ENCODE data around the gene SPHK2.
A peak's percentile ranks its signal among the peaks of the same experiment; 100 is the strongest.

SPHK2 gene

DNA sequence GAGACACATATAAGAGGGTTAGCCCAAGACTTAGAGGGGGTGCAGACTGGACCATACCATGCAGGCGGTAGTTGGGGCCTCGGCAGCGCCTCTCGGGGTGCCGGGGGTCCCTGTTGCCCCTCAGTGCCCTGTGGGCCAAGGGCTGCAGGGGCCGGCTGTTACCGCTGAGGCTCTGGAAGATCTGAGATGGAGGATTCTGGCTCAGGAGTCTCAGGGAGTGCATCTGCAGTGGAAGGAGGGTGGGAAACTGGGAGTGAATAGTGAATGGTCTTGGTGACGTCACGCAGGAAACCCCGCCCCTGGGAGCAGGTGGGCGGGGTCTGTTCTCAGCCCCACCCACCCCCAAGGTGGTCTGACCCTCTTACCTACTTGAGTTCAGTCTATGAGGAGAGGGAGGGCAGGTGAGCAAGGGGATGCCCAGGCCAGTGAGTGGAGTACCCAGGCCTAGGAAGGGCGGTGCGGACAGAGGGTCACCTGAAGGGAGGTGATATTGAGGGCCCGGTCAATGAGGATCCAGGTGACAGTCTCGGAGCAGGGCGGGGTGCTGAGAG lies 19.6 kb downstream of the SPHK2 start (continued):
- TF ChIP-seq, protein P1, sequence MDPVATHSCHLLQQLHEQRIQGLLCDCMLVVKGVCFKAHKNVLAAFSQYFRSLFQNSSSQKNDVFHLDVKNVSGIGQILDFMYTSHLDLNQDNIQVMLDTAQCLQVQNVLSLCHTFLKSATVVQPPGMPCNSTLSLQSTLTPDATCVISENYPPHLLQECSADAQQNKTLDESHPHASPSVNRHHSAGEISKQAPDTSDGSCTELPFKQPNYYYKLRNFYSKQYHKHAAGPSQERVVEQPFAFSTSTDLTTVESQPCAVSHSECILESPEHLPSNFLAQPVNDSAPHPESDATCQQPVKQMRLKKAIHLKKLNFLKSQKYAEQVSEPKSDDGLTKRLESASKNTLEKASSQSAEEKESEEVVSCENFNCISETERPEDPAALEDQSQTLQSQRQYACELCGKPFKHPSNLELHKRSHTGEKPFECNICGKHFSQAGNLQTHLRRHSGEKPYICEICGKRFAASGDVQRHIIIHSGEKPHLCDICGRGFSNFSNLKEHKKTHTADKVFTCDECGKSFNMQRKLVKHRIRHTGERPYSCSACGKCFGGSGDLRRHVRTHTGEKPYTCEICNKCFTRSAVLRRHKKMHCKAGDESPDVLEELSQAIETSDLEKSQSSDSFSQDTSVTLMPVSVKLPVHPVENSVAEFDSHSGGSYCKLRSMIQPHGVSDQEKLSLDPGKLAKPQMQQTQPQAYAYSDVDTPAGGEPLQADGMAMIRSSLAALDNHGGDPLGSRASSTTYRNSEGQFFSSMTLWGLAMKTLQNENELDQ (tag by site-specific recombination; IDR thresholded peaks at IDR 0.05; ENCODE audit: low read depth) = no peak
- TF ChIP-seq, protein P2, sequence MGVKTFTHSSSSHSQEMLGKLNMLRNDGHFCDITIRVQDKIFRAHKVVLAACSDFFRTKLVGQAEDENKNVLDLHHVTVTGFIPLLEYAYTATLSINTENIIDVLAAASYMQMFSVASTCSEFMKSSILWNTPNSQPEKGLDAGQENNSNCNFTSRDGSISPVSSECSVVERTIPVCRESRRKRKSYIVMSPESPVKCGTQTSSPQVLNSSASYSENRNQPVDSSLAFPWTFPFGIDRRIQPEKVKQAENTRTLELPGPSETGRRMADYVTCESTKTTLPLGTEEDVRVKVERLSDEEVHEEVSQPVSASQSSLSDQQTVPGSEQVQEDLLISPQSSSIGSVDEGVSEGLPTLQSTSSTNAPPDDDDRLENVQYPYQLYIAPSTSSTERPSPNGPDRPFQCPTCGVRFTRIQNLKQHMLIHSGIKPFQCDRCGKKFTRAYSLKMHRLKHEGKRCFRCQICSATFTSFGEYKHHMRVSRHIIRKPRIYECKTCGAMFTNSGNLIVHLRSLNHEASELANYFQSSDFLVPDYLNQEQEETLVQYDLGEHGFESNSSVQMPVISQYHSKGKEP (tag by site-specific recombination; IDR thresholded peaks at IDR 0.05) = no peak
- TF ChIP-seq ZNF514 (tag by site-specific recombination; IDR thresholded peaks at IDR 0.05) (no peak), ZNF292 (tag by site-specific recombination; IDR thresholded peaks at IDR 0.05; ENCODE audit: borderline replicate concordance, low read depth) (no peak), ZNF366 (tag by site-specific recombination; conservative IDR thresholded peaks at IDR 0.05) (no peak), ZNF544 (tag by site-specific recombination; IDR thresholded peaks at IDR 0.05) (no peak), ZBTB21 (tag by site-specific recombination; IDR thresholded peaks at IDR 0.05) (peak; percentile 22; the same call in 1 of the 2 replicates), ZBTB7A (tag by site-specific recombination; IDR thresholded peaks at IDR 0.05; ENCODE audit: low read depth) (no peak), ZNF776 (tag by site-specific recombination; IDR thresholded peaks at IDR 0.05; ENCODE audit: borderline replicate concordance) (no peak), ZNF747 (tag by site-specific recombination; IDR thresholded peaks at IDR 0.05) (no peak), ZNF658 (tag by site-specific recombination; IDR thresholded peaks at IDR 0.05) (no peak), ZNF530 (tag by site-specific recombination; IDR thresholded peaks at IDR 0.05; ENCODE audit: low read depth) (no peak), TCF7L2 (IDR thresholded peaks at IDR 0.05; ENCODE audit: borderline replicate concordance, low read depth, low read length) (no peak)
- TF ChIP-seq, protein P3, sequence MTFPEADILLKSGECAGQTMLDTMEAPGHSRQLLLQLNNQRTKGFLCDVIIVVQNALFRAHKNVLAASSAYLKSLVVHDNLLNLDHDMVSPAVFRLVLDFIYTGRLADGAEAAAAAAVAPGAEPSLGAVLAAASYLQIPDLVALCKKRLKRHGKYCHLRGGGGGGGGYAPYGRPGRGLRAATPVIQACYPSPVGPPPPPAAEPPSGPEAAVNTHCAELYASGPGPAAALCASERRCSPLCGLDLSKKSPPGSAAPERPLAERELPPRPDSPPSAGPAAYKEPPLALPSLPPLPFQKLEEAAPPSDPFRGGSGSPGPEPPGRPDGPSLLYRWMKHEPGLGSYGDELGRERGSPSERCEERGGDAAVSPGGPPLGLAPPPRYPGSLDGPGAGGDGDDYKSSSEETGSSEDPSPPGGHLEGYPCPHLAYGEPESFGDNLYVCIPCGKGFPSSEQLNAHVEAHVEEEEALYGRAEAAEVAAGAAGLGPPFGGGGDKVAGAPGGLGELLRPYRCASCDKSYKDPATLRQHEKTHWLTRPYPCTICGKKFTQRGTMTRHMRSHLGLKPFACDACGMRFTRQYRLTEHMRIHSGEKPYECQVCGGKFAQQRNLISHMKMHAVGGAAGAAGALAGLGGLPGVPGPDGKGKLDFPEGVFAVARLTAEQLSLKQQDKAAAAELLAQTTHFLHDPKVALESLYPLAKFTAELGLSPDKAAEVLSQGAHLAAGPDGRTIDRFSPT (tag by site-specific recombination; IDR thresholded peaks at IDR 0.05) = no peak
- TF ChIP-seq, protein P4, sequence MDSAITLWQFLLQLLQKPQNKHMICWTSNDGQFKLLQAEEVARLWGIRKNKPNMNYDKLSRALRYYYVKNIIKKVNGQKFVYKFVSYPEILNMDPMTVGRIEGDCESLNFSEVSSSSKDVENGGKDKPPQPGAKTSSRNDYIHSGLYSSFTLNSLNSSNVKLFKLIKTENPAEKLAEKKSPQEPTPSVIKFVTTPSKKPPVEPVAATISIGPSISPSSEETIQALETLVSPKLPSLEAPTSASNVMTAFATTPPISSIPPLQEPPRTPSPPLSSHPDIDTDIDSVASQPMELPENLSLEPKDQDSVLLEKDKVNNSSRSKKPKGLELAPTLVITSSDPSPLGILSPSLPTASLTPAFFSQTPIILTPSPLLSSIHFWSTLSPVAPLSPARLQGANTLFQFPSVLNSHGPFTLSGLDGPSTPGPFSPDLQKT (IDR thresholded peaks at IDR 0.05; ENCODE audit: borderline replicate concordance, low read depth, low read length) = no peak
- TF ChIP-seq, protein P5, sequence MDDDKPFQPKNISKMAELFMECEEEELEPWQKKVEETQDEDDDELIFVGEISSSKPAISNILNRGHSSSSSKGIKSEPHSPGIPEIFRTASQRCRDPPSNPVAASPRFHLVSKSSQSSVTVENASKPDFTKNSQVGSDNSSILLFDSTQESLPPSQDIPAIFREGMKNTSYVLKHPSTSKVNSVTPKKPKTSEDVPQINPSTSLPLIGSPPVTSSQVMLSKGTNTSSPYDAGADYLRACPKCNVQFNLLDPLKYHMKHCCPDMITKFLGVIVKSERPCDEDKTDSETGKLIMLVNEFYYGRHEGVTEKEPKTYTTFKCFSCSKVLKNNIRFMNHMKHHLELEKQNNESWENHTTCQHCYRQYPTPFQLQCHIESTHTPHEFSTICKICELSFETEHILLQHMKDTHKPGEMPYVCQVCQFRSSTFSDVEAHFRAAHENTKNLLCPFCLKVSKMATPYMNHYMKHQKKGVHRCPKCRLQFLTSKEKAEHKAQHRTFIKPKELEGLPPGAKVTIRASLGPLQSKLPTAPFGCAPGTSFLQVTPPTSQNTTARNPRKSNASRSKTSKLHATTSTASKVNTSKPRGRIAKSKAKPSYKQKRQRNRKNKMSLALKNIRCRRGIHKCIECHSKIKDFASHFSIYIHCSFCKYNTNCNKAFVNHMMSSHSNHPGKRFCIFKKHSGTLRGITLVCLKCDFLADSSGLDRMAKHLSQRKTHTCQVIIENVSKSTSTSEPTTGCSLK (tag by site-specific recombination; IDR thresholded peaks at IDR 0.05) = no peak
- TF ChIP-seq, protein P6, sequence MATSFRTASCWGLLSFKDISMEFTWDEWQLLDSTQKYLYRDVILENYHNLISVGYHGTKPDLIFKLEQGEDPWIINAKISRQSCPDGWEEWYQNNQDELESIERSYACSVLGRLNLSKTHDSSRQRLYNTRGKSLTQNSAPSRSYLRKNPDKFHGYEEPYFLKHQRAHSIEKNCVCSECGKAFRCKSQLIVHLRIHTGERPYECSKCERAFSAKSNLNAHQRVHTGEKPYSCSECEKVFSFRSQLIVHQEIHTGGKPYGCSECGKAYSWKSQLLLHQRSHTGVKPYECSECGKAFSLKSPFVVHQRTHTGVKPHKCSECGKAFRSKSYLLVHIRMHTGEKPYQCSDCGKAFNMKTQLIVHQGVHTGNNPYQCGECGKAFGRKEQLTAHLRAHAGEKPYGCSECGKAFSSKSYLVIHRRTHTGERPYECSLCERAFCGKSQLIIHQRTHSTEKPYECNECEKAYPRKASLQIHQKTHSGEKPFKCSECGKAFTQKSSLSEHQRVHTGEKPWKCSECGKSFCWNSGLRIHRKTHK (tag by site-specific recombination; IDR thresholded peaks at IDR 0.05) = no peak
- TF ChIP-seq, protein P7, sequence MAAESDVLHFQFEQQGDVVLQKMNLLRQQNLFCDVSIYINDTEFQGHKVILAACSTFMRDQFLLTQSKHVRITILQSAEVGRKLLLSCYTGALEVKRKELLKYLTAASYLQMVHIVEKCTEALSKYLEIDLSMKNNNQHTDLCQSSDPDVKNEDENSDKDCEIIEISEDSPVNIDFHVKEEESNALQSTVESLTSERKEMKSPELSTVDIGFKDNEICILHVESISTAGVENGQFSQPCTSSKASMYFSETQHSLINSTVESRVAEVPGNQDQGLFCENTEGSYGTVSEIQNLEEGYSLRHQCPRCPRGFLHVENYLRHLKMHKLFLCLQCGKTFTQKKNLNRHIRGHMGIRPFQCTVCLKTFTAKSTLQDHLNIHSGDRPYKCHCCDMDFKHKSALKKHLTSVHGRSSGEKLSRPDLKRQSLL (tag by site-specific recombination; IDR thresholded peaks at IDR 0.05) = no peak
- TF ChIP-seq, protein P8, sequence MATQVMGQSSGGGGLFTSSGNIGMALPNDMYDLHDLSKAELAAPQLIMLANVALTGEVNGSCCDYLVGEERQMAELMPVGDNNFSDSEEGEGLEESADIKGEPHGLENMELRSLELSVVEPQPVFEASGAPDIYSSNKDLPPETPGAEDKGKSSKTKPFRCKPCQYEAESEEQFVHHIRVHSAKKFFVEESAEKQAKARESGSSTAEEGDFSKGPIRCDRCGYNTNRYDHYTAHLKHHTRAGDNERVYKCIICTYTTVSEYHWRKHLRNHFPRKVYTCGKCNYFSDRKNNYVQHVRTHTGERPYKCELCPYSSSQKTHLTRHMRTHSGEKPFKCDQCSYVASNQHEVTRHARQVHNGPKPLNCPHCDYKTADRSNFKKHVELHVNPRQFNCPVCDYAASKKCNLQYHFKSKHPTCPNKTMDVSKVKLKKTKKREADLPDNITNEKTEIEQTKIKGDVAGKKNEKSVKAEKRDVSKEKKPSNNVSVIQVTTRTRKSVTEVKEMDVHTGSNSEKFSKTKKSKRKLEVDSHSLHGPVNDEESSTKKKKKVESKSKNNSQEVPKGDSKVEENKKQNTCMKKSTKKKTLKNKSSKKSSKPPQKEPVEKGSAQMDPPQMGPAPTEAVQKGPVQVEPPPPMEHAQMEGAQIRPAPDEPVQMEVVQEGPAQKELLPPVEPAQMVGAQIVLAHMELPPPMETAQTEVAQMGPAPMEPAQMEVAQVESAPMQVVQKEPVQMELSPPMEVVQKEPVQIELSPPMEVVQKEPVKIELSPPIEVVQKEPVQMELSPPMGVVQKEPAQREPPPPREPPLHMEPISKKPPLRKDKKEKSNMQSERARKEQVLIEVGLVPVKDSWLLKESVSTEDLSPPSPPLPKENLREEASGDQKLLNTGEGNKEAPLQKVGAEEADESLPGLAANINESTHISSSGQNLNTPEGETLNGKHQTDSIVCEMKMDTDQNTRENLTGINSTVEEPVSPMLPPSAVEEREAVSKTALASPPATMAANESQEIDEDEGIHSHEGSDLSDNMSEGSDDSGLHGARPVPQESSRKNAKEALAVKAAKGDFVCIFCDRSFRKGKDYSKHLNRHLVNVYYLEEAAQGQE (tag by site-specific recombination; IDR thresholded peaks at IDR 0.05) = no peak
- TF ChIP-seq, protein P9, sequence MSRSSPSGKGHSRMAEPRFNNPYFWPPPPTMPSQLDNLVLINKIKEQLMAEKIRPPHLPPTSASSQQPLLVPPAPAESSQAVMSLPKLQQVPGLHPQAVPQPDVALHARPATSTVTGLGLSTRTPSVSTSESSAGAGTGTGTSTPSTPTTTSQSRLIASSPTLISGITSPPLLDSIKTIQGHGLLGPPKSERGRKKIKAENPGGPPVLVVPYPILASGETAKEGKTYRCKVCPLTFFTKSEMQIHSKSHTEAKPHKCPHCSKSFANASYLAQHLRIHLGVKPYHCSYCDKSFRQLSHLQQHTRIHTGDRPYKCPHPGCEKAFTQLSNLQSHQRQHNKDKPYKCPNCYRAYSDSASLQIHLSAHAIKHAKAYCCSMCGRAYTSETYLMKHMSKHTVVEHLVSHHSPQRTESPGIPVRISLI (tag by site-specific recombination; IDR thresholded peaks at IDR 0.05) = no peak

Data from HEK293 (cell line).